ENCODE results near the gene IP6K3.

IP6K3 gene

DNA sequence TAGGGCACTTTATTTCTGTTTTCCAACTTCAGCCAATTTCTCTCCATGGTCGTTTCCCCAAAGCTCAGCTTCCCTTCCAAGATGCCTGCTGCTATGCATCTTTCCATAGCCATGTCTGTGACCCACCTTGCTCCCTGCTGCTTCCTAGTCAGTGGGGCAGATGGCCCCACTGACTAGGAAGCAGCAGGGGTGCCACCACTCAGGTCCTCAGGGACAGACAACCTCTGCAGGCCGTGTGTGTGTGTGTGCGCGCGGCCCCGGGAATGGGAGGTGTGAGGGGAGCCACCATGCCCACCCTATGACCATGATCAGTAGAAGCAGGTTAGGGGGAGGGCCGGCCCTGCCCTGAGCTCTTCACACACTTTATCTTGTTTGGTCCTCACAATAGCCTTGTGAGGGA is 2.7 kb upstream of the IP6K3 start:
- no peak for DNase-seq (ENCODE audit: low spot score)
- in situ Hi-C loops (cut with MboI; ENCODE audit: low pct_unique_long_range_greater_than_20kb, low sequenced_read_pairs, unreplicated experiment), result no loop called here
- TF ChIP-seq CTCF (IDR thresholded peaks at IDR 0.05; ENCODE audit: extremely low read depth, insufficient read depth, missing control alignments), result no peak

GRCh38 chr6:33748841-33749240 is 2.1 kb upstream of the IP6K3 start:
- no peak for DNase-seq (ENCODE audit: low spot score)
- no peak for TF ChIP-seq CTCF (IDR thresholded peaks at IDR 0.05; ENCODE audit: extremely low read depth, insufficient read depth, missing control alignments)
- in situ Hi-C loops (cut with MboI; ENCODE audit: low pct_unique_long_range_greater_than_20kb, low sequenced_read_pairs, unreplicated experiment), result no loop called here

GRCh38 chr6:33747823-33748222 is 1.1 kb upstream of the IP6K3 start:
- no peak for DNase-seq (ENCODE audit: low spot score)
- in situ Hi-C loops (cut with MboI; ENCODE audit: low pct_unique_long_range_greater_than_20kb, low sequenced_read_pairs, unreplicated experiment), result no loop called here
- no peak for TF ChIP-seq CTCF (IDR thresholded peaks at IDR 0.05; ENCODE audit: extremely low read depth, insufficient read depth, missing control alignments)

- DNase-seq (ENCODE audit: low spot score), result no peak
- no peak for TF ChIP-seq CTCF (IDR thresholded peaks at IDR 0.05; ENCODE audit: extremely low read depth, insufficient read depth, missing control alignments)
- in situ Hi-C loops (cut with MboI; ENCODE audit: low pct_unique_long_range_greater_than_20kb, low sequenced_read_pairs, unreplicated experiment), result no loop called here
Observed at GRCh38 chr6:33746036-33746600, 587 bp downstream of the IP6K3 start.

GRCh38 chr6:33745548-33745947 is 1.2 kb downstream of the IP6K3 start:
- in situ Hi-C loops (cut with MboI; ENCODE audit: low pct_unique_long_range_greater_than_20kb, low sequenced_read_pairs, unreplicated experiment), result no loop called here
- TF ChIP-seq CTCF (IDR thresholded peaks at IDR 0.05; ENCODE audit: extremely low read depth, insufficient read depth, missing control alignments), result no peak
- no peak for DNase-seq (ENCODE audit: low spot score)

- TF ChIP-seq CTCF (IDR thresholded peaks at IDR 0.05; ENCODE audit: extremely low read depth, insufficient read depth, missing control alignments), result no peak
- DNase-seq (ENCODE audit: low spot score), result no peak
- in situ Hi-C loops (cut with MboI; ENCODE audit: low pct_unique_long_range_greater_than_20kb, low sequenced_read_pairs, unreplicated experiment), result no loop called here
Observed at GRCh38 chr6:33744895-33745546, 1.7 kb downstream of the IP6K3 start.

Data from GM13977 (cell line).